GM12878 (cell line): Measurements from ENCODE around the gene TRIM62. TPM values are rescaled to one million over a fixed set of nuclear protein-coding genes. Genes with fewer than 3 reads are reported as not detected.

Experiments
- ATF2 ChIP-seq: IDR thresholded peaks from 2 replicates; pipeline ENCODE4 v1.6.1; 2012; ENCODE audit warnings: low read length, inconsistent platforms
- BCLAF1 ChIP-seq: fragments of 450-650 bp; IDR thresholded peaks from 2 replicates; pipeline ENCODE4 v1.6.1; 2017; ENCODE audit warnings: antibody characterized with exemption, mild to moderate bottlenecking, moderate library complexity
- CBFB ChIP-seq: IDR thresholded peaks from 2 replicates; pipeline ENCODE4 v1.6.1; 2016; ENCODE audit warnings: antibody characterized with exemption, low read depth
- CREB1 ChIP-seq: IDR thresholded peaks from 2 replicates; pipeline ENCODE4 v1.6.1; 2012; ENCODE audit warnings: low read depth, mild to moderate bottlenecking, inconsistent platforms
- CTCF ChIP-seq, 3 experiments: IDR thresholded peaks in 2 of 3; conservative IDR thresholded peaks in 1 of 3; 2 replicates each; pipeline ENCODE4 v1.5.1; 2011; ENCODE audit warnings: low read depth in 3 of 3, low read length in 3 of 3, mild to moderate bottlenecking in 3 of 3, control low read depth in 2 of 3, moderate library complexity in 2 of 3, inconsistent platforms in 1 of 3, mixed read lengths in 1 of 3; ENCODE audit not compliant: control insufficient read depth in 2 of 3, insufficient read depth in 1 of 3; ENCODE audit errors: extremely low read depth in 1 of 3
- ESRRA ChIP-seq: IDR thresholded peaks from 2 replicates; pipeline ENCODE4 v1.6.1; 2012; ENCODE audit warnings: mild to moderate bottlenecking, low read length, improper control_type of control experiment
- EZH2 ChIP-seq: IDR thresholded peaks from 2 replicates; pipeline ENCODE4 v1.6.1; 2012; ENCODE audit warnings: low read depth, mild to moderate bottlenecking, control low read depth, inconsistent platforms, low read length, borderline replicate concordance; ENCODE audit not compliant: control insufficient read depth
- KAT2A ChIP-seq: conservative IDR thresholded peaks from 2 replicates; pipeline ENCODE4 v1.6.1; 2011; ENCODE audit warnings: low read depth, low read length; ENCODE audit not compliant: control insufficient read depth
- MEF2A ChIP-seq: IDR thresholded peaks from 2 replicates; pipeline ENCODE4 v1.6.1; 2011; ENCODE audit warnings: low read depth, mild to moderate bottlenecking, low read length, moderate library complexity; ENCODE audit not compliant: insufficient read depth
- NFYA ChIP-seq: IDR thresholded peaks from 2 replicates; pipeline ENCODE4 v1.6.1; 2011; ENCODE audit warnings: low read depth, mild to moderate bottlenecking, low read length, improper control_type of control experiment, borderline replicate concordance
- NR2C2 ChIP-seq: IDR thresholded peaks from 2 replicates; pipeline ENCODE4 v1.6.1; 2011; ENCODE audit warnings: borderline replicate concordance, low read depth; ENCODE audit not compliant: control insufficient read depth, insufficient read length
- PRDM15 ChIP-seq: fragments of 450-650 bp; formaldehyde crosslinking; IDR thresholded peaks from 2 replicates; pipeline ENCODE4 v1.4.0; 2020; ENCODE audit warnings: mild to moderate bottlenecking, moderate library complexity
- SP1 ChIP-seq: IDR thresholded peaks from one replicate; pipeline ENCODE4 v1.6.1; 2011; ENCODE audit warnings: low read depth, low read length
- STAT1 ChIP-seq: fragments of 450-650 bp; conservative IDR thresholded peaks from 2 replicates; pipeline ENCODE4 v1.6.1; 2014; ENCODE audit warnings: antibody characterized with exemption, mild to moderate bottlenecking
- TCF12 ChIP-seq: IDR thresholded peaks from 2 replicates; pipeline ENCODE4 v1.6.1; 2011; ENCODE audit warnings: low read depth, mild to moderate bottlenecking, low read length
- ZNF687 ChIP-seq: fragments of 450-650 bp; IDR thresholded peaks from 2 replicates; pipeline ENCODE4 v1.6.1; 2017; ENCODE audit warnings: mild to moderate bottlenecking, moderate library complexity
- polyA plus RNA-seq, 11 experiments: library from polyadenylated mRNA; depleted of rRNA in 4 of 11; unstranded in 6 of 11; stranded (reverse) in 5 of 11; fragments of >200 nt; fragmentation: Nextera tagmentation in 4 of 11; fragmentation: Illumina TruSeq in 1 of 11; extraction: Ambion mirVana in 4 of 11; extraction: Trizol in 1 of 11; gene quantifications; 1 replicate in 1 of 11; 2 replicates in 10 of 11; pipeline versions ENCODE4 v1.2.1 to v1.2.3, GENCODE V29; 2011 to 2016; ENCODE audit warnings: inconsistent platforms in 2 of 11, missing spikeins in 2 of 11, low read depth in 1 of 11
- total RNA-seq, 4 experiments: library from RNA; depleted of rRNA in 3 of 4; stranded (reverse); fragments of >200 nt in 3 of 4; fragmentation: Illumina TruSeq in 1 of 4; extraction: Trizol in 1 of 4; gene quantifications; 2 replicates each; pipeline versions ENCODE4 v1.2.1 to v1.2.3, GENCODE V29; 2013 to 2021

The TRIM62 gene
- total and polyA plus RNA-seq, 10 of the 15 experiments (the other 5 are each of a cell fraction or from before 2014, with no cell fraction given): 0.52 to 4.2 (median 1.9) TPM

GRCh38 chr1:33181921-33182341, at the start of gene TRIM62 (continued):
- TF ChIP-seq TCF12 (0 out of 2 replicates have a peak, but pooled peaks have one; percentile 29), CREB1 (no peak), SP1 (peak; percentile 97), CBFB (no peak), ZNF687 (no peak), STAT1 (no peak), NR2C2 (no peak), NFYA (no peak), KAT2A (no peak), EZH2 (no peak), ATF2 (no peak), ESRRA (no peak), PRDM15 (CRISPR knock-in tag) (no peak), CTCF (IDR thresholded peaks at IDR 0.05 in 2 of 3, conservative IDR thresholded peaks at IDR 0.05 in 1 of 3; ENCODE audit: control insufficient read depth in 2 of 3, extremely low read depth in 1 of 3, insufficient read depth in 1 of 3, low read depth in 3 of 3, low read length in 3 of 3) (no peak), BCLAF1 (no peak), MEF2A (no peak)
